HG02798 (cell line): Measurements from ENCODE around the gene TTLL6.
A peak's percentile ranks its signal among the peaks of the same experiment; 100 is the strongest.
"Not testable (repeated sequence)": the region's sequence is repeated elsewhere in the genome, so short reads cannot be mapped to it uniquely, and the experiment has no call there.

Experiments used
- ATAC-seq: cut with Tn5 transposase; IDR thresholded peaks from one replicate; pipeline ENCODE4 v1.9.1; 2021; ENCODE audit warnings: mild to moderate bottlenecking; ENCODE audit not compliant: unreplicated experiment, poor library complexity

TTLL6 gene

DNA sequence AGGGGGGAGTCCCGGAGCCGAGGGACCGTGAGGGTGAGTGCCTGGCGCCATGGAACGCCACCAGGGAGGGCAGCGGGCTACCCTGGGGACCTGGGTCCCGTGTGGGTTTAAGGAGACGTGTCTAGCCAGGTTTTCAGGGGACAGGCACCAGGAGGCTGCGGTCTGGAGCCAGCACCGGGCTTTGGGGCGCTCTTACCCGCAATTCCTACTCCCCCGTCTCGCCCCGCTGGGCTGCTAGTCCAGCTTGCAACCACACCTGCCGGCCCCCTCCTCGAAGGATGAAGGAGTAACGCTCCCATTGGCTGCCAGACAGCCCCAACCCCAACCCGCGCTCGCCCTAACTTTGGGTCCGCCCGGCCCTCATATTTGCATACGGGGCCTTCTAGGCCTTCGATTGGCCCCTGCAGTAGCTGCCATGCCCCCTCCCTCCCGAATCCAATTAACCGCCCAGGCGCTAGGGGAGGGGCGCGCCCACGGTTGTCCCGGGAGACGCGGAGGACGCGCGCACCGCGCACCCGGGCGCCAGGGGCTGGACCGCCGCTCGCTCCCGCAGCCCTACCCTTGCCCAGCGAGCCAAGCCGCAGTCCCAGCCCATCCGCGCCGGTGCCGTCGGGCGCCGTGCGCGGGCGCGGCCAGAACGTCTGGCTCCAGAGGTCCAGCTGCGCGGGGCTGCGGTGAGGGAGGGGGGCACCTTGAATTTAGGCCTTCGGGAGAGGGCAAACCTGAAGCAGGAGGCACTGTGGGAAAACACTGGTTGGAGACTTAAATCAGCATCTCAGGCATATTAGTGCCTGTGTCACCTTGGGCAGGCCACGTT lies at the start of gene TTLL6:
Gene TTLL6, minus strand, starts transcription at position 456 of the 817 bp plus-strand sequence. Its CDS starts 157 bp downstream, at position 299.
- peak; percentile 87 for ATAC-seq

DNA sequence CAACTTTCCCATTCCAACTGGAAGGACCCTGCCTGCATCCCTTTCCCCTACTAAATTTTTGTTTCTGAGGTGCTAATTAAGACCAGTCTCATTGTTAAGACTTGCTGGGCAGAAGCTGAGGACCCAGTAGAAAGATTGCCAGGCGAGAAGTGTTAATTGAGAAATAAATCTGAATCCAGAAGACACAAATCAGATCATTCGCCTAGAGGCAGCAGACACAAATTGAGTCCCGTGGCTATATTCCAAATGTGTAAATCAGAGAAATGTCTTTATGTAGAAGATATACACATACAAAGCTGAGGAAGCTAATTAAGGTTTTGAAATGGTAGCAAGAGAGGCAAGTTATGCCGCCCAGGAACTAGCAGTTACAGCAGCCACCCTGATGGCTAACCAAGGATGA lies 43.4 kb upstream of the TTLL6 start:
- ATAC-seq = no peak

DNA sequence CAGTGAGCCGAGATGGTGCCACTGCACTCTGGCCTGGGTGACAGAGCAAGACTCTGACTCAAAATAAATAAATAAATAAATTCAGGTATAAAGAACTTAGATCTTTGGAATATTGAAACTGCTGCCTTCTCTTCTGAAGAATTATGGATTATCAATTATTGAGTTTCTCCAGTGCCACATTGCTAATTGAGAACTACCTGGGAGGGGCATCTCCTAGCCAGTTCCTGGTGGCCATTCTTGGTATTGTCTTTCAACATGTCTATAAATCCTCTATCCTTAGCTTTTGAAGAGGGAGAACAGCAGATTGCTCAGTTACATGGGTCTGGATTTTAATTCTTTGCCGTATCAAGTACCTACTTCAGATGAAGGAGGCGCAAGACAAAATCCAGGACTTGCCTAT lies 43.0 kb upstream of the TTLL6 start:
- ATAC-seq = no peak

DNA sequence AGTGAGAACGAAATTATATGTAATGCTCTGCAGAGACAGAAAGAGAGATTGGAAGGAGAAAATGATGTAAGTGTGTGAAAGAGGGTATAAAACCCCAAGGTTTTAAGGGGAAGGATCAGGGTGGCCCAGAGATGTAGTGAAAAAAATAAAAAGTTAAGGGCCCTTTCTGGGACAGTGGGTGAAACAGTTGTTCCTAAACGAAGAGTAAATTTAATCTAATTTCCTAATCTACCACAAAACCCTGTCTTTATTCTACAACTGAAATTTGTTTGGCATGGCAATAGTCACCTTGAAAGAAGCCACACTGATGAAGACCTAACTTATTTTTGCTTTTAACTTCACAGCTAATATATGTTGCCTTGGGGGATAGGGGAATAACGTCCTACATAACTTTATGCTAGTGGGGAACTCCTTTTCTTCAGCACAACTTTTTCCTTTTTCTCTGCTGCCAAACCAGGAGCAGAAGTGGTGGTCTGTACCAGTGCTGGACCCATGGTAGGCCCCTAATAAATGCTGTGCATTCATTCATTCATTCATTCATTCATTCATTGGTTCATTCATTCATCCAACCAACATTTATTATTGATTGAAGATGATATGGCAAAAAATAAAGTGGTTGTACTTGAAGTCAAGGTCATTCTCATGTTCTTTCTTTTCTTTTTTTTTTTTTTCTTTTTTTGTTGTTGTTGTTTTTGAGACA lies 39.2 kb upstream of the TTLL6 start:
- no peak for ATAC-seq

DNA sequence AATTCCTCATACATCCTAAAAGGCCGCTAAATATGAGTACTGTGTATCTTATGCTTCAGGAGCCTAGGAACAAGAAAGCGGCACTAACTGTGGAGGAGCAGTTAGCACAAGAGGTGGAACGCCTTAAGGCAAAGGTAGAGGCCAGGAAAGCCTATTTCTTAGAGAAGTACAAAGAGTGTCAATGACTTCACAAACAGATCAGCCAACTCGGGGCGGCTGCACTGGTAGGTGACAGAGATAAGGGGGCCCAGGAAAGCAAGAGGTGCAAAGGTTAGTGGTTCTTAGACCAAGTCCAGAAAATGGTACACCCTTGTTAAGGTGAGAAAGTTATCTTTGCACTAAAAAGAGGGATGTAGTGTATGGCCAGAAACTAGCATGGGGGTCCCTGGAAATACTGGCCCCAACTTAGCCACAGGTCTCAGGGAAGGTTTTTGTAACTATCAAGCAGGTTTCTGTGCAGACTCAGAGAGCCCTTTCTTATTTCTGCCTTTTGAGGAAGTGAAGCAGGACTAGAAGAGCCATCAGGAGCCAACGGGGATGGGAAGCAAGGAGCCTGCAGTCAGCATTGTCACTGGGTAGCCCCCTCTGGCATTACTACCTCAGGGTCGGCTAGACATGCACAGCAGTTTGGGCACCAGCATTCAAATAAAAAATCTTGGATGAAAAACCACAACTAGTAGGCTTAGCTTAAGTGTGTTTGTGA lies 37.9 kb upstream of the TTLL6 start:
- ATAC-seq = no peak

DNA sequence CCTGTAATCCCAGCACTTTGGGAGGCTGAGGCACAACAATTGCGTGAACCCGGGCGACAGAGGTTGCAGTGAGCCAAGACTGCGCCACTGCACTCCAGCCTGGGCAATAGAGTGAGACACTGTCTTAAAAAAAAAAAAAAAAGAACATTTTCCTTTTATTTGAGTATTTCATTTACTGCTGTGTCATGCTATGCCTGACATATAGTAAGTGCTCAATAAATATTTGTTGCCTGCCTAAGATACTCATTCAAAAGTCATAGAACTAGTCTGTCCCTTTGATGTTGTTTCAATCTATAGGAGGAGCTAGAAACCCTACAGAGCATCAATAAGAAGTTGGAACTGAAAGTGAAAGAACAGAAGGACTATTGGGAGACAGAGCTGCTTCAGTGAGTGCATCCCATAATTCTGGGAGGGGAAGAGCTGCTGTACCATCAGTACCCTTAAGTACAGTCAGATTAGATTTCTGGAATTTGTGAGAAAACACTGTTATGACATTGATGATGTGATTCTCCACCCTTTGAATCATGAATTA lies 33.8 kb upstream of the TTLL6 start:
- no peak for ATAC-seq

DNA sequence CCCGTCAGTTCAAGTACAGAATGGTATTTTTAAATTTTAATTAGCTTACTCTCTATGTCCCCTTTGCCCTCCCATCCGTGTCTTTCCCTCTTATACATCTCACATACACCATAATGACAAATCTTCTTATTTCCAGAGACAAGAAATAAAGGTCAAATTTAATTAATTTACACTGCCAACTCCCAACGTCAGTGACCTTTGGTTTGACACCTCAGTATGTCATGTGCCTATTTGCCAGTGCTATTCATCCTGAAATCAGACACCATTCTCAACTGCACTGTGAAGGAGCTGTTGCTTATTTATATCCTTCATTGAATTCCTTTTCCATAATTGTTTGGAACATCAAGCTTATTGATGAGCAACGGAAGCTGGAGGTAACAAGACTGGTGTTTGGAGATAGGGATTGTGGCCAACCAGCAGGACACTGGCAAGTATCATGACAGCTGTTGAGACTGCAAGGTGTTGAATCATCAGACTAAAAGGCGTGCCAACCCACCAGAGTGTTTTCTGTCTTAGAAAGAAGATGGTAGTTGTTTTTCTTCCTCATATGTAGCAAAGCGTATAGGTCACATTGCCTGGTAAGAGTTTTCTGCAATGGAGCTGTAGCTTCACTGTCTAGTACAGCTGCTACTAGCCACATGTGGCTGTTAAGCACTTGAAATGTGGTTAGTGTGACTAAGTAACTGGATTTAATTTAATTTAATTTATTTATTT lies 26.3 kb upstream of the TTLL6 start:
- ATAC-seq = no peak

DNA sequence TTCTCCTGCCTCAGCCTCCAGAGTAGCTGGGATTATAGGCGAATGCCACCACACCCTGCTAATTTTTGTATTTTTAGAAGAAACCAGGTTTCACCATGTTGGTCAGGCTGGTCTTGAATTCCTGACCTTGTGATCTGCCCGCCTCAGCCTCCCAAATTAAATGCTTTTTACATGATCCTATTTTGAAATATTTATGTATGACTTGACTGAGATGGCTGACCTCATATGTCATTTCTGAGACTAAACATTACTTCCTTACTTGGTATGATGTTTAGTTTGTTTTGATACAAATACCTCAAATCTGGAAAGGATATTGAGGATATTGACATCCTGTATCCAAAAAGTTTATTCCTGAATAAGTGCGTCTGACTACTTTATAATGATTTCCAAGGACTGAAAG lies 25.7 kb upstream of the TTLL6 start:
- ATAC-seq = no peak

DNA sequence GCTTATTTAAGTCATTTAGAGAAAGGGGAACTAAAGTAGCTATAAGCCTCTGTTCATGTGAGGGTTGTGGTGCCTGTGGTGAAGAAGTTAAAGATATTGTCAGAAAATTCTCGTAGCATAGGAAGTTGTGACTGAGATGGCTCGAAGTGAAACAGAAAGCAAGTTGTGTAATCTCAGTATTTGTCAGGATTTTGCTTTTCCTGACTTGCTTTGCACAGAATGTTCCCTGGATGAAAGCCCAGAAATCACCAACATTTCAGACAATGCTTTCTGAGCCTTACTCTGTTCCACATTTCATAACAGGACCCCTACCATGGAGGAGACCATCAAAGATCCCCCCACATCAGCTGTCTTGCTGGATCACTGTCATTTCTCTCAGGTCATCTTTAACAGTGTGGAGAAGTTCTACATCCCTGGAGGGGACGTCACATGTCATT lies 24.4 kb upstream of the TTLL6 start:
- ATAC-seq = peak; percentile 83

DNA sequence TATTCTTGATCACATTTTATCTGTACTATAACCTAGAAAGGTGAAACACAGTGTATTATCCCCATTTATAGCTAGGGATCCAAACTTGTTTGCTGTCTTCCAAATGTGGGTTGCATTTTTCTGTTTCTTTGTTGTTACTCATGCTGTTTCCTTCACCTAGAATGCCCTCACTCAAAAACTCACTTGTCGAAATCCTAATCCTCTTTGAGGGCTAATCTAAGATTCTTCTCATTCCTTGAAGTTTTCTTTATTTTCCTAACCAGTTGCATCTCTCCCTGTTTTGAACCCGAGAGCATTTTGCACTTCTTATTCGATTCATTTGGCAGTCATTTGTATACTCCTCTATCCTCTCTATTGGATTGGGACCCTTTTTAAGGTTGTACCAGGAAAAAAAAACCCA lies 23.4 kb upstream of the TTLL6 start:
- ATAC-seq = no peak

DNA sequence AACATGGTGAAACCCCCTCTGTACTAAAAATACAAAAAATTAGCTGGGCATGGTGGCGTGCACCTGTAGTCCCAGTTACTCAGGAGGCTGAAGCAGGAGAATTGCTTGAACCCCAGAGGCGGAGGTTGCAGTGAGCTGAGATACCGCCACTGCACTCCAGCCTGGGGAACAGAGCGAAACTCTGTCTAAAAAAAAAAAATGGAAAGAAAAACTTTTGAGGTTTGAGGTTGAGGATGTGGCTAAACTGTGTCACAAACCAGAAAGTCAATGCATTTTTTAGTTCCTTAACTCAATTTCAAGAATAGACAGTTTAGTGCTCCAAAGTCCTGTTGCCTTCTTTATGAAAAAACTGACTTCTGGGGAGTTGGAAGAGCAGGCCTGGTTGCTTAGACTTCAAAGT lies 20.4 kb upstream of the TTLL6 start:
- ATAC-seq = peak; percentile 34

DNA sequence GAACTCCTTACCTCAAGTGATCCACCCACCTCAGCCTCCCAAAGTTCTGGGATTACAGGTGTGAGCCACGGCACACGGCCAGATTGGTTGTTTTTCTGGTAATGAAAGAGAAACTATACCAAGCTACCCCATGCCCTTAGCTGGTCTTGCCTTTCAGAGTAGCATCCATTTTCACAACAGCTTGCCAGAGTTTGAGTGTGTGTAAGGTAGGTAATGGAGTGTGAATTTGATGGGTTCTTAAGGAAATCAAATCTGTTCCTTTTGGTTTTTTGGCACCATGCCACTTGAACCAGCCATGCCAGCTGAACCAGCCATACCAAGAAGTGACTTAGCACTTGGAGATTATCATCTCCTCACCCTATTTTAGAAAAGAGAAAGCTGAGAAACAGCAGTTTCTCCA lies 18.9 kb upstream of the TTLL6 start:
- ATAC-seq = no peak

DNA sequence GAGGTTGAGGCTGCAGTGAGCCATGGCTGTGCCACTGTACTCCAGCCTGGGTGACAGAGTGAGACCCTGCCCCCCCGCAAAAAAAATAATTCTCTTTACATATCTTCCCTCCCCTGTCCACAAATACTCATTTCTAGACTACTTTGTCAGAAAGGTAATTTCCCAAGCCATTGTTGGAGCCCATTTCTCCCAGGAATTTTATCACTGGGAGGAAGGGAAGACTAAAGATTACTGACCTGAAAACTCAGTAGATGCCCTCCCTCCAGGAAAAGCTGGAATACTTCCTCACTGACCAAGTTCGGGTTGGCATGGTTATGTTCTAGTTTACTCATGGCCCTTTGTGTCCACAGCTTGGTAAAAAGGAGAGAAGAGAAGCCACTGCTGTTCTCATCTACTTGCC lies 17.9 kb upstream of the TTLL6 start:
- ATAC-seq = no peak

DNA sequence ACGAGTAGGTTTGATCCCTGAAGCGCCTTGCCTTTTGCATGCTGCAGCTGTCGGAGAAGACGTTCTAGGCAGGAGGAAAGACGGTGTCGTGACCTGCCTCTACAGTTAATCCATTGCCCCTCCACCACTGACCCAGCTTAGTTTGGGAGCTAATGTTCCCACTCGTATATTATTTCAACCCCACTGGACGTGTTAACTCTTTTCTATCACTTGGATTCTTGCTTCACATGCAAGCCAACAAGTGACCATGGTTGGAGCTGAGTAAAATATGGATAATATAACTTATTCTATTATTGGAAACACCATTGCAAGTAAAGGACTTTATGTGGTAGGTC lies 14.5 kb upstream of the TTLL6 start:
- ATAC-seq = no peak

DNA sequence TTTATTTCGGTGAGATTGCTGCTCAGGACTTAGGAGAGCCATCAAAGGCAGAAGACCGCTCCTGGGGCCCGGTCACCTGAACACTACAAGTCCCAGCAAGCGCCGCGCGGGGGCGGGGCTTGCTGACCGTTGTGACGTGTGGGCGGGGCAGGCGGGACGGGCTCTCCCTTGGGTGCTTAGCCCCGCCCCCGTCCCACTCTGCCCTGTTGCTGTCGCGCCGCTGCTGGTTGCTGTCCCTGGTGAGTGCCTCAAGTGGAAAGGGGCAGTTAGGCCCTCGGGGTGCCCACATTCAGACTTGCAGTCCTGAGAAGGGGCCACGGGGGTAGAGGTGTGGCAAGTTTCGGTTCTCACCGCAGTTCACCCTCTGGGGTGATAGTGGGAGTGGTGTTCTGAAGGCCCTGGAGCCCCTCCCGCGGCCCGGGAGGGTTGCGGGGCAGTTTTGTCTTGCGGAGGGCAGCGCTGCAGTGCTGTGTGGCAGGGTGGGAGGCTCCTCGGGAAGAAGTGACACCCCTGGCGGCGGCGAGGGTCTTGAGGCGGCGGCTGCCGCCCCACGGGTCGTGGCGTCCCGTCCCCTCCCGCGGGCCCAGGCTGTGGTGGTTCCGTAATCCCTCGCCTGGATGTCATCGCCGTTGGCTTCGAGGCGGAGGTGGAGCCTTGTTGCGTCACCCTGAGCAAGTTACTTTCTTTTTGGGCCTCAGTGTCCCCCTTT lies 14.0 kb upstream of the TTLL6 start, which contains the start of gene CALCOCO2:
Gene CALCOCO2, plus strand, starts transcription at position 196 of the 709 bp plus-strand sequence. CDS start 10,673 bp downstream, outside the sequence.
- ATAC-seq = peak; percentile 92

DNA sequence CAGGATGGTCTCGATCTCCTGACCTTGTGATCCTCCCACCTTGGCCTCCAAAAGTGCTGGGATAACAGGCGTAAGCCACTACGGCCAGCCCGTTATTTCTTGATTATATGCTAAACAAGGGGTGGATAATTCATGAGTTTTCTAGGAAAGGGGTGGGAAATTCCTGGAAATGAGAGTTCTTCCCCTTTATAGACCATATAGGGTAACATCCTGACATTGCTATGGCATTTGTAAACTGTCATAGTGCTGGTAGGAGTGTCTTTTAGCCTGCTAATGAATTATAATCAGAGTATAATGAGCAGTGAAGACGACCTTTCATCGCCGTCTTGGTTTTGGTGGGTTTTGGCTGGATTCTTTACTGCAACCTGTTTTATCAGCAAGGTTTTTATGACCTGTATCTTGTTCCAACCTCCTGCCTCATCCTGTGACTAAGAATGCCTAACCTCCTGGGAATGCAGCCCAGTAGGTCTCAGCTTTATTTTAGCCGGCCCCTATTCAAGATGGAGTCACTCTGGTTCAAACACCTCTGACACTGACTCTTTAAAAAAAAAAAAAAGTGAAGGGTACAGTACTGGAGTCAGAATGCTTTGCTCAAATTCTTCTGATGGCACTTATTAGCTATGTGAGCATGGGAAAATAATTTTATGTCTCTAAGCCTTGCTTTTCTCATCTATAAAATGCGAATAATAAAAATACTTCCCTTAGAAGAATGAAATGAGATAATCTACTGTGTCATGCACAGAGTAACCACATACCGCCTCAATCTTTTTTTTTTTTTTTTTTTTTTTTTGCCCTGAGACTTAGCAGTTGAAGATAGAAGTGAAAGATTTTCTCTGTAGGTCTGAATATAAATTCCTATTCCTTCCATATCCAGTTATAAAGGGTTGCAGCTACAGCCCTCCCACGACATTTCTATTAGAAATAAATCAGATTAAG lies 8.7 kb upstream of the TTLL6 start:
- ATAC-seq = no peak

DNA sequence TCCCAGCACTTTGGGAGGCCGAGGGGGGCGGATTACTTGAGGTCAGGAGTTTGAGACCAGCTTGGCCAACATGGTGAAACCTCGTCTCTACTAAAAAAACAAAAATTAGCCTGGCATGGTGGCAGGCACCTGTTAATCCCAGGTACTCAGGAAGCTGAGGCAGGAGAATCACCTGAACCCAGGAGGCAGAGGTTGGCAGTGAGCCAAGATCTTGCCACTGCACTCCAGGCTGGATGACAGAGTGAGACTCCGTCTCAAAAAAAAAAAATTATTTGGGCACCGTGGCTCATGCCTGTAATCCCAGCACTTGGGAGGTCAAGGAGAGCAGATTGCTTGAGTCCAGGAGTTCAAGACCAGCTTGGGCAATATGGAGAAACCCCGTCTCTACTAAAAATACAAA lies 3.9 kb upstream of the TTLL6 start:
- ATAC-seq = not testable (repeated sequence)

DNA sequence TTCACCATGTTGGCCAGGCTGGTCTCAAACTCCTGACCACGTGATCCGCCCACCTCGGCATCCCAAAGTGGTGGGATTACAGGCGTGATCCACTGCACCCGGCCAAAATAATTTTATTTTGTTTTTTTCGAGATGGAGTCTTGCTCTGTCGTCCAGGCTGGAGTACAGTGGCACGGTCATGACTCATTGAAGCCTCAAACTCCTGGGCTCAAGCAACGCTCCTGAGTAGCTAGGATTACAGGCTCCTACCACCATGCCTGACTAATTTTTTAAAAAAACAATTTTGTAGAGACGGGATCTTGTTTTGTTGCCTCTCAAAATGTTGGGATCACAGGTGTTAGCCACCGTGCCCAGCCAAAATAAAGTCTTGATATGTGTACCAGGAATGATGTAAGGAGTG lies 2.4 kb upstream of the TTLL6 start:
- no peak for ATAC-seq
